ENCODE data around the gene TPPP. TPM values are rescaled to one million over a fixed set of nuclear protein-coding genes. Genes with fewer than 3 reads are reported as not detected.

Gene TPPP
- total RNA-seq, 3 donors from 2014 or later (not counting 1 experiment from before 2014, with no cell fraction given), result 0.24 to 1.3 (median 1.2) TPM

GRCh38 chr5:668283-668995, 24.7 kb downstream of the TPPP start:
- Histone ChIP-seq H3K27me3 (ENCODE audit: control insufficient read depth, insufficient read depth, low read length) (peaks cover 3% of the 10 kb centered on the region), H3K36me3 (ENCODE audit: control insufficient read depth, insufficient read depth, low read length) (no peaks in the 10 kb centered on the region), H3K27ac (ENCODE audit: low read length) (no peak overlapping the region), H3K4me3 (ENCODE audit: low read length) (no peak overlapping the region), H3K9me3 (ENCODE audit: control insufficient read depth, insufficient read depth, low read length) (no peaks in the 10 kb centered on the region), H3K4me1 (ENCODE audit: control insufficient read depth, insufficient read depth, low read length) (peaks cover 21% of the 10 kb centered on the region)
- DNase-seq, result no peak
- TF ChIP-seq CTCF (IDR thresholded peaks at IDR 0.05), result no peak
- Mint-ChIP-seq H3K27me3 (ENCODE audit: low read depth in 2 of 2) (no peaks in the 10 kb centered on the region), H3K27ac (no peak overlapping the region), H3K4me1 (peaks cover 10 to 15% of the 10 kb centered on the region in 2 donors), H3K9me3 (no peaks in the 10 kb centered on the region), H3K4me3 (no peak overlapping the region), H3K36me3 (peaks cover 9% of the 10 kb centered on the region)
- 88% methylated on average over 44 of the region's 44 CpGs for WGBS (ENCODE audit: insufficient coverage)
- ATAC-seq, result no peak
- intact Hi-C loops (cut with micrococcal nuclease), result no loop called here

- no peak for DNase-seq
- H3K4me3 ChIP-seq (ENCODE audit: low read length), result no peak overlapping the region
- Mint-ChIP-seq H3K27ac (no peak overlapping the region), H3K4me1 (peaks cover under 1 to 1% of the 10 kb centered on the region in 2 donors), H3K4me3 (no peak overlapping the region), H3K9me3 (no peaks in the 10 kb centered on the region), H3K27me3 (ENCODE audit: low read depth in 2 of 2) (no peaks in the 10 kb centered on the region), H3K36me3 (peaks cover 9% of the 10 kb centered on the region)
- no peaks in the 10 kb centered on the region for H3K9me3 ChIP-seq (ENCODE audit: control insufficient read depth, insufficient read depth, low read length)
- WGBS (ENCODE audit: insufficient coverage), result 95% methylated on average over 13 of the region's 13 CpGs
- H3K27me3 ChIP-seq (ENCODE audit: control insufficient read depth, insufficient read depth, low read length), result peaks cover under 1% of the 10 kb centered on the region
- no peaks in the 10 kb centered on the region for H3K36me3 ChIP-seq (ENCODE audit: control insufficient read depth, insufficient read depth, low read length)
- TF ChIP-seq CTCF (IDR thresholded peaks at IDR 0.05), result no peak
- no peak overlapping the region for H3K27ac ChIP-seq (ENCODE audit: low read length)
- no peak for ATAC-seq
- peaks cover 6% of the 10 kb centered on the region for H3K4me1 ChIP-seq (ENCODE audit: control insufficient read depth, insufficient read depth, low read length)
- intact Hi-C loops (cut with micrococcal nuclease), result no loop called here
Observed at GRCh38 chr5:666816-667498, 26.2 kb downstream of the TPPP start.

GRCh38 chr5:665956-666711, 27.0 kb downstream of the TPPP start:
- H3K27ac Mint-ChIP-seq, result no peak overlapping the region
- WGBS (ENCODE audit: insufficient coverage), result 98% methylated on average over 40 of the region's 40 CpGs
- no peak overlapping the region for H3K4me3 Mint-ChIP-seq

More at GRCh38 chr5:665956-666711, 27.0 kb downstream of the TPPP start:
- Histone ChIP-seq H3K4me3 (ENCODE audit: low read length) (no peak overlapping the region), H3K36me3 (ENCODE audit: control insufficient read depth, insufficient read depth, low read length) (peaks cover 2% of the 10 kb centered on the region), H3K4me1 (ENCODE audit: control insufficient read depth, insufficient read depth, low read length) (no peaks in the 10 kb centered on the region), H3K9me3 (ENCODE audit: control insufficient read depth, insufficient read depth, low read length) (no peaks in the 10 kb centered on the region), H3K27ac (ENCODE audit: low read length) (no peak overlapping the region), H3K27me3 (ENCODE audit: control insufficient read depth, insufficient read depth, low read length) (no peaks in the 10 kb centered on the region)
- TF ChIP-seq CTCF (IDR thresholded peaks at IDR 0.05), result no peak
- no peak for DNase-seq
- intact Hi-C loops (cut with micrococcal nuclease), result no loop called here
- Mint-ChIP-seq H3K36me3 (peaks cover 9% of the 10 kb centered on the region), H3K9me3 (no peaks in the 10 kb centered on the region), H3K4me1 (no peaks in the 10 kb centered on the region), H3K27me3 (ENCODE audit: low read depth in 2 of 2) (no peaks in the 10 kb centered on the region)
- no peak for ATAC-seq
